H1 (cell line): Measurements from ENCODE around the gene ARID1B. TPM values are rescaled to one million over a fixed set of nuclear protein-coding genes. Genes with fewer than 3 reads are reported as not detected.

Experiments used
- ASH2L ChIP-seq: fragments of 200-600, 300-600 bp; sonication (generic); IDR thresholded peaks from one replicate; pipeline ENCODE4 v1.7.1; 2017; ENCODE audit warnings: low read length
- BCL11A ChIP-seq, 2 experiments: IDR thresholded peaks; one replicate each; pipeline ENCODE4 v1.6.1; 2011; ENCODE audit warnings: low read depth in 2 of 2, low read length in 2 of 2, mild to moderate bottlenecking in 2 of 2
- CHD7 ChIP-seq: fragments of 300-600 bp; sonication (generic); IDR thresholded peaks from 2 replicates; pipeline ENCODE4 v1.7.1; 2012; ENCODE audit warnings: low read length, moderate library complexity, mild to moderate bottlenecking, inconsistent platforms; ENCODE audit not compliant: insufficient replicate concordance
- CTBP2 ChIP-seq: IDR thresholded peaks from 2 replicates; pipeline ENCODE4 v1.7.0; 2011; ENCODE audit warnings: borderline replicate concordance, mild to moderate bottlenecking, moderate library complexity, mixed read lengths, low read length; ENCODE audit not compliant: insufficient read depth, insufficient read length
- E2F6 ChIP-seq: IDR thresholded peaks from 2 replicates; pipeline ENCODE4 v1.6.1; 2012; ENCODE audit warnings: inconsistent platforms
- NRF1 ChIP-seq: IDR thresholded peaks from 2 replicates; pipeline ENCODE4 v1.6.1; 2011; ENCODE audit warnings: mild to moderate bottlenecking, low read depth, low read length, improper control_type of control experiment
- SIRT6 ChIP-seq: IDR thresholded peaks from one replicate; pipeline ENCODE4 v1.7.1; 2012; ENCODE audit warnings: low read length, inconsistent platforms
- SIX5 ChIP-seq: IDR thresholded peaks from 2 replicates; pipeline ENCODE4 v1.6.1; 2011; ENCODE audit warnings: mild to moderate bottlenecking, low read depth, low read length
- SP4 ChIP-seq: IDR thresholded peaks from 2 replicates; pipeline ENCODE4 v1.6.1; 2012; ENCODE audit warnings: low read length, inconsistent platforms
- YY1 ChIP-seq: IDR thresholded peaks from 2 replicates; pipeline ENCODE4 v1.6.1; 2011; ENCODE audit warnings: low read depth, mild to moderate bottlenecking, low read length
- polyA plus RNA-seq, 7 experiments: library from polyadenylated mRNA; depleted of rRNA in 3 of 7; stranded (reverse) in 5 of 7; unstranded in 2 of 7; fragments of >200 nt in 5 of 7; fragments of 200-250 nt in 2 of 7; gene quantifications; 1 replicate in 5 of 7; 2 replicates in 1 of 7; 4 replicates in 1 of 7; pipeline versions ENCODE4 v1.2.1 to v1.2.3, GENCODE V29; 2011 to 2013; ENCODE audit warnings: missing spikeins in 2 of 7, mixed read lengths in 2 of 7
- total RNA-seq: library from RNA; stranded (reverse); fragmentation: NEBNext Ultra II Directional; extraction: Animal tissue kit (Norgen Biotek cat#: 25700); gene quantifications from 2 replicates; pipeline ENCODE4 v1.2.1, GENCODE V29; 2021

ARID1B gene
- total and polyA plus RNA-seq, 2 of the 8 experiments (the other 6 are each of a cell fraction or from before 2014, with no cell fraction given): 24.3 to 70.3 TPM

DNA sequence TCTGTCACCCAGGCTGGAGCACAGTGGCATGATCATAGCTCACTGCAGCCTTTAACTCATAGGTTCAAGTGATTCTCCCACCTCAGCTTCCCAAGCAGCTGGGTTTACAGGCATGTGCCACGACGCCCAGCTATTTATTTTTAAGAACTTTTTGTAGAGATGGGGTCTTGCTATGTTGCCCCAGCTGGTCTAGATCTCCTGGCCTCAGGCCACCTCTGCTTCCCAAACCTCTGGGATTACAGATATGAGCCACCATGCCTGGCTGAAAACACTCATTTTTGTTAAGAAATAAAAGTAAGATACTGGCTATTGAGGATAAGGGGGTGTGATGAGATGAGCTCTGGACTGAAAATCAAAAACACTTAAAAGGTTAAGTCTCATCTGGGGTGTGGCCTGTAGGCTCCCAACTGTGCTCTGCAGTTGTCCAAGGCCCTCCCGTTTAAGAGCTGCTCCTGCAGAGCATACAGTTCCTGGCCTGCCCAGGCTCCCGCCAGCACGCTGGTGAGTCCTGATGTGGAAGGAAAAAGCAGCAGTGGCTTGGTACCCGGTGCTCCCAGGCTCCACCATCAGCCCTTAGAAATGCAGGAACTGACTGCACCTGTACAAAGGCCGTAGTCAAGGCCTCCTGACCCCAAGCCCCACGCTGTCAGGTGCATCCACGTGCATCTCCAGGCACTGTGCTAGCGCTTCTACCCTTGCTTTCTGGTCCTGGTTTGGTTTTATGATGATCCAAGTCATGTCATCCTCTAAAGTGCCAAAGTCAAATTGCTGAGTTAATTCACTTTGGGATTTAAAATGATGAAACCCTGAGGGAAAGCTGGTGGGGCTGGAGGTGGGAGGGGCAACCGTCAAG lies 434.7 kb downstream of the ARID1B start (continued):
- no peak for TF ChIP-seq CHD7
- TF ChIP-seq NRF1: no peak
- TF ChIP-seq SIRT6: no peak
- no peak for TF ChIP-seq YY1
- TF ChIP-seq ASH2L: no peak
- no peak for TF ChIP-seq CTBP2
- TF ChIP-seq SIX5: no peak
- TF ChIP-seq SP4: no peak
- TF ChIP-seq E2F6: no peak
- TF ChIP-seq BCL11A (IDR thresholded peaks at IDR 0.05; ENCODE audit: low read depth in 2 of 2, low read length in 2 of 2): no peak
